Small intestine (tissue), 7 donors: ENCODE data around the gene ZNF398. TPM values are rescaled to one million over a fixed set of nuclear protein-coding genes. Genes with fewer than 3 reads are reported as not detected.
A peak's percentile ranks its signal among the peaks of the same experiment; 100 is the strongest.

Source experiments
- DNase-seq, 2 donors: peaks; one replicate each; pipeline versions ENCODE4 v3.0.0 to v3.0.0-alpha.2; 2013
- FAIRE-seq: peaks from 2 replicates; lab custom pipeline; 2012; peaks lifted over from hg19 to GRCh38; lab: Jason Lieb, UNC
- H3K27ac ChIP-seq, 3 donors: one replicate each; pipeline ENCODE4 v1.5.1; 2013; ENCODE audit warnings: low read length in 2 of 3, mild to moderate bottlenecking in 2 of 3, control low read depth in 1 of 3, inconsistent platforms in 1 of 3, low read depth in 1 of 3, moderate library complexity in 1 of 3
- H3K27me3 ChIP-seq, 3 donors: one replicate each; pipeline ENCODE4 v1.6.1; 2013; ENCODE audit warnings: low read length in 3 of 3, inconsistent platforms in 1 of 3; ENCODE audit not compliant: control insufficient read depth in 3 of 3, insufficient read depth in 3 of 3
- H3K36me3 ChIP-seq, 3 donors: one replicate each; pipeline ENCODE4 v1.6.1; 2013; ENCODE audit warnings: low read length in 3 of 3, inconsistent platforms in 1 of 3, low read depth in 1 of 3, mild to moderate bottlenecking in 1 of 3, moderate library complexity in 1 of 3; ENCODE audit not compliant: control insufficient read depth in 3 of 3, insufficient read depth in 2 of 3
- H3K4me1 ChIP-seq, 3 donors: one replicate each; pipeline ENCODE4 v1.6.1; 2013; ENCODE audit warnings: low read length in 2 of 3, inconsistent platforms in 1 of 3, low read depth in 1 of 3, mild to moderate bottlenecking in 1 of 3, moderate library complexity in 1 of 3; ENCODE audit not compliant: control insufficient read depth in 3 of 3, insufficient read depth in 2 of 3
- H3K4me3 ChIP-seq, 3 donors: one replicate each; pipeline ENCODE4 v1.5.1; 2013; ENCODE audit warnings: low read length in 3 of 3, control low read depth in 1 of 3, inconsistent platforms in 1 of 3, low read depth in 1 of 3, mild to moderate bottlenecking in 1 of 3, moderate library complexity in 1 of 3
- H3K9me3 ChIP-seq, 2 donors: one replicate each; pipeline ENCODE4 v1.6.1; 2013; ENCODE audit warnings: low read depth in 1 of 2, low read length in 1 of 2; ENCODE audit not compliant: control insufficient read depth in 2 of 2, insufficient read depth in 1 of 2
- WGBS, 3 donors: extraction: QIAGEN DNeasy Blood & Tissue Kit; methylation state at CpG; one replicate each; pipeline ENCODE4 v1.1.7; 2013; 5-methylcytosine and 5-hydroxymethylcytosine counted together
- polyA plus RNA-seq, 4 donors: library from polyadenylated mRNA; stranded (reverse) in 3 of 4; unstranded in 1 of 4; fragments of 200-250 nt in 3 of 4; fragments of 120-200 nt in 1 of 4; gene quantifications; one replicate each; pipeline versions ENCODE4 v1.2.1 to v1.2.3, GENCODE V29; 2013
- donor health status: healthy with polysubstance abuse.
- donor health status: control.
- donor health status: control.
- donor health status: Bipolar disorder and iron deficiency.
- donor health status: healthy.

Gene ZNF398
- polyA plus RNA-seq, 4 donors = 2.2 to 9.9 (median 3.2) TPM

DNA sequence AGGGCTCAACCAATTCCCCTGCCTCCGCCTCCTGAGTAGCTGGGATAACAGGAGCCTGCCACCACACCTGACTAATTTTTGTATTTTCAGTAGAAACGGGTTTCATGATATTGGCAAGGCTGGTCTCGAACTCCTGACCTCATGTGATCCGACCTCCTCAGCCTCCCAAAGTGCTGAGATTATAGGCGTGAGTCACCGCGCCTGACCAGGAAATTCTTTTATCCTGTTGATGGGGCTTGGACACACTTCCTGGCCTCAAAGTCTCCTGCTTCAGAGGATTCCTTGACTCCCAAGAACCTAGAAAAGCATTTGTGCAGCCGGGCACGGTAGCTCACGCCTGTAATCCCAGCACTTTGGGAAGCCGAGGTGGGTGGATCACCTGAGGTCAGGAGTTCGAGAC, 37.3 kb upstream of the ZNF398 start:
- 88 to 92% (median 90%) methylated on average over 10 to 12 of the region's 12 CpGs for WGBS, 3 donors
- Histone ChIP-seq H3K9me3 (no peaks in the 10 kb centered on the region), H3K4me1 (no peaks in the 10 kb centered on the region), H3K4me3 (no peak overlapping the region), H3K27ac (no peak overlapping the region), H3K36me3 (peaks cover 0 to 13% (median 0%) of the 10 kb centered on the region in 3 donors), H3K27me3 (no peaks in the 10 kb centered on the region)
- DNase-seq = no peak
- FAIRE-seq = no peak

DNA sequence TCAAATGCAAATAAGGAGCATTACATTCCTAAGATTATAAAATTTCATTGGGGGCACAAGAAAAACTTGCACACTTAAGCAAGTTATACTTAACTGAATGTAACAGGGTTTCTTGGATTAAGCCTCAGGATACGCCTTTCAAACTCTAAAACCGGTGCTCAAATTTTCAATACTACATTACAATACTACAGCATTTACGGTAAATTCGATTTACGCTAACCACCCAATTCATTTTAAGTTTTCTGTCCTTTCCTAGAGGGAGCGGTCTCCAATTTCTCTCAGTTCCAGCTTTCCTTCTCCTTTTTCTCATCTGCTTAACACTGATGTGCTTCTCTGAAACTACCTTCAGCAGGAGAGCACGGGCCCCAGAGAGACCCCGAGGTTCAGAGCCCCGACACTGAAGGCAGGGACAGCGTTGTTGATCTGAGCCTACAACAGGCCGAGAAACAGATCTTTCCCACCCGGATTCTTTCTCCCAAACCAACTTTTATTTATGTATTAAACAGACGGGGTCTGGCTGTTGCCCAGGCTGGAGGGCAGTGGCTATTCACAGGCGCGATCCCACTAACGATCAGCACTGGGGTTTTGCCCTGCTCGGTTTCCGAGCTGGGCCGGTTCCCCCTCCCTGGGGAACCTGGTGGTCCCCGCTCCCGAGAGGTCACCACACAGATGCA, 21.9 kb upstream of the ZNF398 start:
- Histone ChIP-seq H3K36me3 (peaks cover 0 to 8% (median 0%) of the 10 kb centered on the region in 3 donors), H3K4me1 (peaks cover 0 to 3% (median 0%) of the 10 kb centered on the region in 3 donors), H3K27me3 (no peaks in the 10 kb centered on the region), H3K4me3 (peak overlapping the region; percentile 84 to 100 (median 99)), H3K27ac (peak overlapping the region; percentile 87 to 98 (median 90)), H3K9me3 (peaks cover 0 to under 1% of the 10 kb centered on the region in 2 donors)
- no peak for DNase-seq
- no peak for FAIRE-seq
- 3 to 5% (median 4%) methylated on average over 21 of the region's 21 CpGs for WGBS, 3 donors

- 0 to 1% (median 0%) methylated on average over 67 to 72 of the region's 72 CpGs for WGBS, 3 donors
- H3K4me3 ChIP-seq = peak within 1 kb of the TSS; percentile 84 to 100 (median 99)
- peak; percentile 91 to 99 for DNase-seq
- no peak for FAIRE-seq
- H3K36me3 ChIP-seq = peaks cover 2 to 8% (median 2%) of the 10 kb centered on the region in 3 donors
- peaks cover 0 to 3% (median 0%) of the 10 kb centered on the region in 3 donors for H3K4me1 ChIP-seq
- H3K27me3 ChIP-seq = no peaks in the 10 kb centered on the region
- peak within 1 kb of the TSS; percentile 87 to 98 (median 90) for H3K27ac ChIP-seq
- H3K9me3 ChIP-seq = peaks cover 0 to 7% of the 10 kb centered on the region in 2 donors
Observed at GRCh38 chr7:149125863-149126661, 21.2 kb upstream of the ZNF398 start, which contains the start of gene ZNF425. Gene ZNF425, minus strand, starts transcription at chr7:149126324. Its CDS starts 111 bp downstream, at chr7:149126213.

DNA sequence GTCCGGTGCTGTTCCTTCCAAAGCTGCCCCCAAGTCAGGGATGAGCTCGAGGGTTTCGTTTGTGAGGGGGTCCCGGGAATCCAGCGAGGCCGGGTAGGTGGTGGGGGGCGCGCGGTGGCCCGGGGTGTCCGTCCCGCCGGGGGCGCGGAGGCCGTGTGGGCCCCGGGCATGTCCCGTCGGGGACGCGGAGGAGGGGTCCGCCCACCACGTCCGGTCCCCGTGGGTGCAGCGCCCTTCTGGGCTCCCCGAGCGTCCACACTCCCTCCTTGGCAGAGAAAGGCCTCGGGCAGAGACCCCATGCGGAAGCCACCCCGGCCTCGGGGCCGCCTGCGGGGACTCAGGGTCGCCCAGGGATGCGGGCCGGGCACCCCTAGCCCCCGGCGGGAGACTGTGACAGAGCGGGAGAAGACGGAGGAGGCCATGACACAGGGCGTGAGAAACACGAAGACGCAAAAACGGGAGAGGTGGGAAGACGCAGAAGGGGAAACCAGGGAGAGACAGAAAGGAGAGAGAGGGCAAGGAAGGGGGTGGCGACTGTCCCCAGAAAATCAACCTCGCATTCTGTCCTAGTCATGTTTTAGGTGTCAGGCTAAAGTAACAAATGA, 20.5 kb upstream of the ZNF398 start:
- no peak for FAIRE-seq
- WGBS, 3 donors = 0 to 1% (median 1%) methylated on average over 34 to 48 of the region's 48 CpGs
- H3K9me3 ChIP-seq = peaks cover 0 to 11% of the 10 kb centered on the region in 2 donors

GRCh38 chr7:149130572-149131198, 16.6 kb upstream of the ZNF398 start:
- H3K27ac ChIP-seq = no peak overlapping the region
- no peaks in the 10 kb centered on the region for H3K4me1 ChIP-seq
- 94 to 95% (median 94%) methylated on average over 5 of the region's 5 CpGs for WGBS, 3 donors
- FAIRE-seq (no peak), DNase-seq (no peak)
- H3K36me3 ChIP-seq = peaks cover 2 to 16% (median 2%) of the 10 kb centered on the region in 3 donors
- no peak overlapping the region for H3K4me3 ChIP-seq
- H3K27me3 ChIP-seq = no peaks in the 10 kb centered on the region
- H3K9me3 ChIP-seq = peaks cover 0 to 11% of the 10 kb centered on the region in 2 donors

More for the DNA sequence above, 20.5 kb upstream of the ZNF398 start:
- Histone ChIP-seq H3K36me3 (peaks cover 2 to 12% (median 2%) of the 10 kb centered on the region in 3 donors), H3K4me1 (peaks cover 0 to 3% (median 0%) of the 10 kb centered on the region in 3 donors), H3K27ac (peak overlapping the region; percentile 84 to 98 (median 90)), H3K4me3 (peak overlapping the region; percentile 84 to 100 (median 99)), H3K27me3 (no peaks in the 10 kb centered on the region)
- DNase-seq = peak; percentile 33 to 82

DNA sequence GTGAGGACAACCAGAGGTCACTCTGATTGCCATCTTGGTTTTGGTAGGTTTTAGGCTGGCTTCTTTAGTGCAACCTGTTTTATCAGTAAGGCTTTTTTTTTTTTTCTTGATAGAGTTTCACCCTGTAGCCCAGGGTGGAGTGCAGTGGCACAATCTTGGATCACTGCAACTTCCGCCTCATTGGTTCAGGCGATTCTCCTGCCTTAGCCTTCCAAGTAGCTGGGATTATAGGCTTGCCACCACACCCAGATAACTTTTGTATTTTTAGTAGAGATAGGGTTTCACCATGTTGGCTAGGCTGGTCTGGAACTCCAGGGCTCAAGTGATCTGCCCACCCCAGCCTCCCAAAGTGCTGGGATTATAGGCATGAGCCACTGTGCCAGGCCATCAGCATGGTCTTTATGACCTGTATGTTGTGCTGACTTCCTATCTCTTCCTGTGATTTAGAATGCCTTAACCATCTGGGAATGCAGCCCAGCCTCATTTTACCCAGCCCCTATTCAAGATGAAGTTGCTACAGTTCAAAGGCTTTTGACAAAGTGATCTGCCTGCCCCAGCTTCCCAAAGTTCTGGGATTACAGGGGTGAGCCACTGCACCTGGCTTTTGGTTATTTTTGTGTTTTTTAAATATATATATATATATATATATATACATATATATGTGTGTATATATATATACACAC, 14.1 kb upstream of the ZNF398 start:
- H3K27me3 ChIP-seq = no peaks in the 10 kb centered on the region
- H3K27ac ChIP-seq = no peak overlapping the region
- no peaks in the 10 kb centered on the region for H3K4me1 ChIP-seq
- WGBS, 3 donors = 94 to 100% (median 99%) methylated on average over 2 of the region's 2 CpGs
- DNase-seq (no peak), FAIRE-seq (no peak)
- peaks cover 2 to 15% (median 2%) of the 10 kb centered on the region in 3 donors for H3K36me3 ChIP-seq
- H3K9me3 ChIP-seq = peaks cover 0 to 11% of the 10 kb centered on the region in 2 donors
- no peak overlapping the region for H3K4me3 ChIP-seq

DNA sequence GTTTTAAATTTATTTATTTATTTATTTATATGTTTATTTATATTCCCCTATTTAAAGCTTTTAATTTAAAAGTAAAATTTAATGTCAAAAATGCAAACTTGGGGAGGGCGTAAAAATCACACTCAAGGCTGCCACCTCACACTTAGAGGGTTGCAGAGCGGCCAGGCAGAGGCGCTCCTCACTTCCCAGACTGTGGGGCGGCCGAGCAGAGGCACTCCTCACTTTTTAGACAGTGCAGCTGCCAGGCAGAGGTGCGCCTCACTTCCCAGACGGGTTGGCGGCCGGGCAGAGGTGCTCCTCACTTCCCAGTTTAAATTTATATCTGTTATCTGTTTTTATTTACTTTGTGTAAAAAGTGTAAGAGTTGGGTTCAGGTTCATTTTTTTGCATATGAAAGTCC, 11.1 kb upstream of the ZNF398 start:
- H3K4me1 ChIP-seq = no peaks in the 10 kb centered on the region
- WGBS, 3 donors = 92 to 96% (median 93%) methylated on average over 9 of the region's 9 CpGs
- H3K27ac ChIP-seq = no peak overlapping the region
- peaks cover 0 to 4% of the 10 kb centered on the region in 2 donors for H3K9me3 ChIP-seq
- DNase-seq (no peak), FAIRE-seq (no peak)
- H3K36me3 ChIP-seq = peaks cover 0 to 9% (median 0%) of the 10 kb centered on the region in 3 donors
- no peak overlapping the region for H3K4me3 ChIP-seq
- H3K27me3 ChIP-seq = no peaks in the 10 kb centered on the region
